EH (cell line): ENCODE data around the gene GPR152.
"Not testable (repeated sequence)": the region's sequence is repeated elsewhere in the genome, so short reads cannot be mapped to it uniquely, and the experiment has no call there.

Source experiments
- DNase-seq: peaks from one replicate; pipeline ENCODE4 v3.0.0-alpha.2; 2015; ENCODE audit warnings: low read depth

Gene GPR152

DNA sequence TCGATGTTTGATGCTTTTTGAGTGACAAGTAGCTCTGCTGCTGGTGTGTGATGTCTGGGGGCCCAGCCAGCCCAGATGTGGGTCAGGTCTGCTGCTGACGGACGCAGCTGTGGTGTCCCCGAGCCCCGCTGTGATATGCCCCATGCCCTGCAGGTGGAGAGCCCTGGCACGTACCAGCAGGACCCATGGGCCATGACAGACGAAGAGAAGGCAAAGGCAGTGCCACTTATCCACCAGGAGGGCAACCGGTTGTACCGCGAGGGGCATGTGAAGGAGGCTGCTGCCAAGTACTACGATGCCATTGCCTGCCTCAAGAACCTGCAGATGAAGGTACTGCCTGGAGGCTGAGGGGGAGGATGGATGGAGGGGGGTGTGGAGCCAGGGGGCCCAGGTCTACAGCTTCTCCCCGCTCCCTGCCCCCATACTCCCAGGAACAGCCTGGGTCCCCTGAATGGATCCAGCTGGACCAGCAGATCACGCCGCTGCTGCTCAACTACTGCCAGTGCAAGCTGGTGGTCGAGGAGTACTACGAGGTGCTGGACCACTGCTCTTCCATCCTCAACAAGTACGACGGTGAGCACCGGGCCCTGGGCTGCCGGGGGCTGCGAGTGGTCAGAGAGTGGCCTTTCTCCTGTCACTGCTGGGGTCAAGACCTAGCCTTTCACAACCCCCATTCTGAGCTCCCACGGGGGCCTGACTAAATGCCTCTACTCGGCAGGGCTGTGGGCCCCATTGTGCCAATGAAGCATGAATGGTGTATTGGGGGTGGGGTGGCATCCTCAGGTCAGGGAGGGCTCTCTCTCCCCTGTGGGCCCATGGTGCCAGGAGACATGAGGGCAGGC lies 37.6 kb upstream of the GPR152 start:
- no peak for DNase-seq

DNA sequence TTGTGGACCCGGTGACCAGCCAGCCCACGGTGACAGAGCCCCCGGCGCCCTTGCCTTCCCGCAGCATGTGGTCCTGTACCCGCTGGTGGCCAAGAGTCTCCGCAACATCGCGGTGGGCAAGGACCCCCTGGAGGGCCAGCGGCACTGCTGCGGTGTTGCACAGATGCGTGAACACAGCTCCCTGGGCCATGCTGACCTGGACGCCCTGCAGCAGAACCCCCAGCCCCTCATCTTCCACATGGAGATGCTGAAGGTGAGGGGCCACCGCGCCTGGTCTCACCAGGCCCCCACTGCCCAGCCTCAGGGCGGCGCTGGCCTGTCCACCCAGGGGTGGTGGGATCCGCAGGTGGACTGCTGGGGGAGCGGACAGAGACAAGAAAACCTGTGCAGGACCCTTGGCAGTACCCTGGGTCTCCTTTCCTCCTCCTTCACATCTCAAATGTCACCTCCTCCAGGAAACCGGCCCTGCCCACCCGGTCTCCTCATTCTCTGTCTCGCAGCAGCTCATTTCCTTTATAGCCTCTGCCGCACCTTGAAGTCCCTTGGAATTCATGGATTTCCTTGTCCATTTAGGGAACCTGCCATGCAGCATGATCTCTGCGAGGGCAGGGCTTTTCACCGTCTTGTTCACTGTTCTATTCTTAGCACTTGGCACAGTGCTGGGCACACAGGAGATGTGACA lies 36.8 kb upstream of the GPR152 start:
- DNase-seq, result no peak

DNA sequence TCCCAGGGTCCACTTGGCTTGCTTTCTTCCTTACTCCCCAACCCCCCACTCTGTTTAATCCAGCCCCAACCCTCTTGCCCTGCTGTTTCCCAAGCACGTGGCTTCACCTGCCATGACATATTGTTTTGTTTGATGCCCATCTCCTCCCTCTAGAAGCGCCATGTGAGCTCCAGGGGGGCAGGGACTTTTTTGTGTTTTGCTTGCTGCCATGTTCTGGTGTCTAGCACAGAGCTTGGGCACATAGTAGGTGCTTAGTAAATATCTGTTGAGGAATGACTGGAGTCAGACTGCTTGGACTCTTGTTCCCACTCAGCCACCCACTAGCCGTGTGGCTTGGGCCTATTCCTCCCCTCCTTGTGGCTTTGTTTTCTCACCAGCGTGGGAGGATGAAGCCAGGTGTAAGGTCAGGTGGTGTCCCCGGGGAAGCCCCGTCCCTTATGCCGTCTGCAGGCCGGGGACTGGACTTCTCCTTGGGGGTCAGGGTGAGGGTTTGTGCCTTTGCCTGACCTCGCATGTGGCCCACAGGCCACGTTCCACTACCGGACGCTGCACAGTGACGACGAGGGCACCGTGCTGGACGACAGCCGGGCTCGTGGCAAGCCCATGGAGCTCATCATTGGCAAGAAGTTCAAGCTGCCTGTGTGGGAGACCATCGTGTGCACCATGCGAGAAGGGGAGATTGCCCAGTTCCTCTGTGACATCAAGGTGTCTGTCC lies 34.1 kb upstream of the GPR152 start:
- no peak for DNase-seq

DNA sequence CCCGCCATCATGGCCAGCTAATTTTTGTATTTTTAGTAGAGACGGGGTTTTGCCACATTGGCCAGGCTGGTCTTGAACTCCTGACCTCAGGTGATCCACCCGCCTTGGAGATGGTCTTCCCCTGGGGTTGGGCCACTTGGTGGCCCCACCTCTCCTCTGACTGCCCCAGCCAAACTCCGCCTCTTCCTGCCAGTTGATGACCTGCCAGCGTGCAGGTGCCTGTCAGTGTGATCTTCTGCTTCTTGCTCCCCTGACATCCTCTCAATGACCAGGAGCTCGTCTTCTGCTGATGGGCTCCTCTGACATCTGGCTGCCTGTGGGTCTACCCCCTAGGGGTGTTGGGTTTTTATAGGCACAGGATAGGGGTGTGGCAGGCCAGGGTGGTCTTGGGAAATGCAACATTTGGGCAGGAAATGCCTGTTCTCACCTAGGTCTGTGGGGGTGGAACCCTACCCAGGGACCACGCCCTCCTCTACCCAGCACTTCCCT lies 33.4 kb upstream of the GPR152 start:
- not testable (repeated sequence) for DNase-seq

DNA sequence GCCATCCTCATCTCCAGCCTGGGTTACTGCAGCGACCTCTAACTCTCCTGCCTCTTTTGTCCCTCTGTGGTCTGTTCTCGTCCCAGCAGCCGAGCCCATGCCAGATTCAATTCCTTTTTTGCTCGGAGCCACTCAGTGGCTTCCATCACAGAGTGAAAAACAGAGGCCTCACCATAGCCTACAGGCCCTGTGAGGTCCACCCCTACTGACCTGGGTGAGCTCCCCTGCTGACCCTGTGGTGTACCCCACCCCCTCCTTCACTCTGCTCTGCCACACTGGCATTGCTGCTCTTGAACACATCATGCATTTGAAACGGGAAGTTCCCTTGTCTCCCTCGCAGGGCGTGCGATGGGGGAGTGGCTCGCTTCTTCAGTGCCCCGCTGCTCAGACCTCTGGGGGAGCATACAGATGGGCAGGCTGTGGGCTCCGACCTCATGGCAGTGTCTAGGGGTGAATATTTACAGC lies 32.4 kb upstream of the GPR152 start:
- no peak for DNase-seq

DNA sequence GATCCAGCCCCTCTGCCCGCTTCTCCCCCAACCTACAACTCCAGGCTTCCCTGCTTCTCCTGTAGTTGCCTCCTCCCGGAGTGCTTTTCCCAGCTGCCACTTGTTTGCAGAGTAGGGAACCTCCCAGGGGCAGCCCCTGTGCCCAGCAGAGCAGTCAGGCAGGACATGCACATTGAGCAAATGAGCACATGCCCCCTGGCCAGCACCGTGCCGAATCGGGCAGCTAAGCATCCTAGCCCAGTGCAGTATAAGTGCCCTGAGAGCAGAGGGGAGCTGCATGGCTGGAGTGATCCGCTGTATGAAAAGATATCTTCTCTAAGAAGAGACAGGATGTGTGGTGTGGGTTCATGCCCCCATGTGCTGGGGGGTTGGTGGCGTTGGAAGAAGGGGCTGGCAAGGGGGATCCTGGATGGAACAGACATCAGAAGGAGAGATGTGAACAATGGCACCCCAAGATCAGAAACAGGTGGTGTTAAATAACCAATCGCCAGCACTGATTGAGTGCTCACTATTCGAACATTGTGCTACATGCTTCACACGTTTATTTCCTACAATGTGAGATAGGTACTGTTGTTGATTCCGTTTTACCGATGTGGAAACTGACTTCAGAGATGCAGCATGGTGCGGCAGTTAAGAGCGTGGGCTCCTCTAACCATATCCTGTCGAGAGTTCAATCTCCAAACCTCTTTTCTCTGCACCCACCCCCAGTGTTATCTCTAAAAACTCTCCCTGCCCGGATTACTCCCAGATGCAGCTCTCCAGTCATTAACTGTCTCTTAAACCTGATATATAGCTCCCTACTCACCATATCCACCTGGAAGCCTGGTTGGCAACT lies 31.5 kb upstream of the GPR152 start:
- DNase-seq, result no peak

DNA sequence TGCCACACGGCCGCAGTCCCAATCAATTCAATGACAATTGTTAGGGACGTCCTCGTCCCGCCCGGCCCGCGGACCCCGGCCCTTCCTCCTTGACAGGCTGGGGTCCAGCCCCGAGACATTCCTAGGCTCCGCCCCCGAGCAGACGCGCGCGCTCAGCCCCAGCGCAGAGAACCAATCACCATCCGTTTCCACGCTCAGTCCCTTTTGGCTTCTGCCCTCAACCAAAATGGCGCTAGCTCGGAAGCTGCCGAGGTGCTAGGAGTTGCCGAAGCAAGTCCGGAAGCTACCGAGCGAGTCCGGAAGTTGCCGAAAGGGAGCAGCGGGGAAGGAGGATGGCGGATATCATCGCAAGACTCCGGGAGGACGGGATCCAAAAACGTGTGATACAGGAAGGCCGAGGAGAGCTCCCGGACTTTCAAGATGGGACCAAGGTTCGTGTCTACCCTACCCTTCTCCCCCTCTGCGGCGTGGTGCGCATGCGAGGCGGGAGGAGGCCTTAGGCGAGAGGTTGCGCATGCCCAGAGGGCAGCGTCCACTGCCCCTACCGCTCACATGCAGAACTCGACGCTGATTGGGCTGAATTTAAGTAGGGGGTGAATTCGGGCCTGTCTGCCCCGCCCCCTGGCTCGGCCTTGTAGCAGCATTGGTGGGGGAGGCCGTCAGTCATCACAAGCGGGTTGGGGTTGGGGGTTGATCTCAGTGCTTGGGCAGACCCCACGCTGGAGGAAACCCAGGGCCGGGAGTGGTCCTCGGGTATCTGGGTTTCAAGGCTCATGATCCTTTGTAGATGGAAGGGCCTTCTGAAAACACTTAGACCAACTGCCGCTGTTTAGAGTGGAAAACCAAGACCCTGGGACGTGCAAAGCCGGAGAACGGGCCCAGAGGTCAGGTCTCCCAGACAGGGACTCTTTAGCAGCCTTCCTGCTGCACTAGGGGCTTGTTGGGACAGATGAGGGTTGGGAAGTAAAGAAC lies 30.6 kb upstream of the GPR152 start, which contains the start of gene AIP:
Gene AIP, plus strand, starts transcription at position 200 of the 972 bp plus-strand sequence. Its CDS starts 133 bp downstream, at position 333.
- DNase-seq, result peak; percentile 98

DNA sequence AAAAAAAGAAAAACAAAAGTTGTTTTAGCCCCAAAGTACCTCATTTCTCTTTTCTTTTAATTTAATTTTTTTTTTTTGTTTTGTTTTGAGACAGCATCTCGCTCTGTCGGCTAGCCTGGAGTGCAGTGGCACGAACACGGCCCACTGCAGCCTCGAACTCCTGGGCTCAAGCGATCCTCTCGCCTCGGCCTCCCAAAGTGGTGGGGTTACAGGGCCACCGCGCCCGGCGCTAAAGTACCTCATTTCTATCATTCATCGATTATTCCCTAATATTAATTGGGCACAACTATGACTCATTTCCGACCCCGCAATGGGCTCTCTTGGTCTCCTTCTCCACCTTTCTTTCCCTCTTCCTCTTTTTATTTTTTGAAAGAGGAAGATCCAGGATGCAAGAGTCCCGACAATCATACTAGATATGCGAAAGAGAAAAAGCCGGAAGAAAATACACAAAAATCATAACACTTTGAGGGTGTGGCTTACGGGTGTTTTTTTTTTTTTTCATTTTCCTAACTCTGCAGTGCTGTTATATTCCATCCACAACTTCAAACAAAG lies 29.8 kb upstream of the GPR152 start:
- DNase-seq, result no peak

DNA sequence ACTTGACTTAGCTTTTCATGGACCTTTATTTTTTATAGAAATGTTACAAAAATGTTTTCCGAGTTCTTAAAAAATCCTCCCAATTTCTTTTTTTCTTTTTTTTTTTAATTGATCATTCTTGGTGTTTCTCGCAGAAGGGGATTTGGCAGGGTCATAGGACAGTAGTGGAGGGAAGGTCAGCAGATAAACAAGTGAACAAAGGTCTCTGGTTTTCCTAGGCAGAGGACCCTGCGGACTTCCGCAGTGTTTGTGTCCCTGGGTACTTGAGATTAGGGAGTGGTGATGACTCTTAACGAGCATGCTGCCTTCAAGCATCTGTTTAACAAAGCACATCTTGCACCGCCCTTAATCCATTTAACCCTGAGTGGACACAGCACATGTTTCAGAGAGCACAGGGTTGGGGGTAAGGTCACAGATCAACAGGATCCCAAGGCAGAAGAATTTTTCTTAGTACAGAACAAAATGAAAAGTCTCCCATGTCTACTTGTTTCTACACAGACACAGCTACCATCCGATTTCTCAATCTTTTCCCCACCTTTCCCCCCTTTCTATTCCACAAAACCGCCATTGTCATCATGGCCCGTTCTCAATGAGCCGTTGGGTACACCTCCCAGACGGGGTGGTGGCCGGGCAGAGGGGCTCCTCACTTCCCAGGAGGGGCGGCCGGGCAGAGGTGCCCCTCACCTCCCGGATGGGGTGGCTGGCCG lies 25.0 kb upstream of the GPR152 start:
- not testable (repeated sequence) for DNase-seq

DNA sequence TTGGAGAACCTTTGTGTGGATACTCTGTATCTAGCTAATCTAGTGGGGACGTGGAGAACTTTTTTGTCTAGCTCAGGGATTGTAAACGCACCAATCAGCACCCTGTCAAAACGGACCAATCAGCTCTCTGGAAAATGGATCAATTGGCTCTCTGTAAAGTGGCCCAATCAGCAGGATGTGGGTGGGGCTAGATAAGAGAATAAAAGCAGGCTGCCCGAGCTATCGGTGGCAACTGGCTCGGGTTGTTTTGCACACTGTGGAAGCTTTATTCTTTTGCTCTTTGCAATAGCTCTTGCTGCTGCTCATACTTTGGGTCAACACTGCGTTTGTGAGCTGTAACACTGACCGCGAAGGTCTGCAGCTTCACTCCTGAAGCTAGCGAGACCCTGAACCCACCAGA lies 24.2 kb upstream of the GPR152 start:
- DNase-seq, result not testable (repeated sequence)

DNA sequence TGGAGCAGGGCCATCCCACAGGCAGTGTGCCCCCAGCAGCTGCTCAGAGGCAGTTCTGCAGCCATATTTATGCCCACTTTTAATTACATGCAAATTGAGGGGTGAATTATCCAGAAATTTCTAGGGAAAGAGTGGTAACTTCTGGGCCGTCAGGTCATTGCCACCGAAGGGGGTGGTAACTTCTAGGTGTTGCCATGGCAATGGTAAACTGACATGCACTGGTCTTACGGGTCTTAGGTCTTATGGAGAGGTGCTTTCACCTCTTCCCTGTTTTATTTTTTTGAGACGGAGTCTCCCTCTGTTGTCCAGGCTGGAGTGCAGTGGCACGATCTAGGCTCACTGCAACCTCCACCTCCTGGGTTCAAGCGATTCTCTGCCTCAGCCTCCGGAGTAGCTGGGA lies 20.4 kb upstream of the GPR152 start:
- no peak for DNase-seq

DNA sequence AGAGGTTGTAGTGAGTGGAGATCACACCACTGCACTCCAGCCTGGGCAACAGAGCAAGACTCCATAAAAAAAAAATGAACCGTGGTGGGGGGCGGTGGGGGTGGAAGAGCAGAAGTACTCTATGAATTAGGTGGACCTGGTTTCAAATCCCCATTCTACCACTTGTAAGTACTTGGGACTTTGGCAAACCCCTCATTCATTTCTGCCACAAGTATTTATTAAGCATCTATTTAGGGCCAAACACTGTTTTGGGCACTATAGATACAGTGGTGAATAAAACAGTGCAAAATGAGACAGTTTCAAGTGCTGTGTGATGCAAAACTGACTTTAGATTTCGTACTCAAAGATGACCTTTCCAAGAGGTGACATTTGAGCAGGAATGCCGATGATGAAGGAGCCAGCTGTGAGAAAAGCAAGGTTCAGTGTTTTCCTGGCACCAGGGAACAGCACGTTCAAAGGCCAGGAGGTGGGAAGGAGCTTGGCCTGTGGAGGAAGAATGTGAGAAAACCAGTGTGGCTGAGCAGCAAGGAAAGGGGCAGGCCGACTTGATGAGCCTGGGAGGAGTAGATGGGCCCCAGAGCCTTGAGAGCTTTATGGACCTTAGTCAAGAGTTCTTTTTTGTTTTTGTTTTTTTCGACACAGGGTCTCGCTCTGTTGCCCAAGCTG lies 17.9 kb upstream of the GPR152 start:
- no peak for DNase-seq

DNA sequence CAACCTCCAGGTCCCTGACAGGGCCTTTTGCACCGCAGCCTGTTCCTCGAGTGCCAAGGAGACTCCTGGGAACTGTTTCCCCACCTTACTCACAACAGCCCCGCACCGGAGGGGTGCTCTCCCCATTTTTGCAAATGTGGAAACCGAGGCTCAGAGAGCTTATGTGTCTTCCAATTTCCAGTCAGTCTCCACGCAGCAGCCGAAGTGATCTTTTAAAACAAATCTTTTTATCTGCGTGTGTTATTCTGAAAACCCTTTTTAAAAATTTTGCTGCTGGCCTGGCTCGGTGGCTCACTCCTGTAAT lies 16.9 kb upstream of the GPR152 start:
- DNase-seq, result no peak

DNA sequence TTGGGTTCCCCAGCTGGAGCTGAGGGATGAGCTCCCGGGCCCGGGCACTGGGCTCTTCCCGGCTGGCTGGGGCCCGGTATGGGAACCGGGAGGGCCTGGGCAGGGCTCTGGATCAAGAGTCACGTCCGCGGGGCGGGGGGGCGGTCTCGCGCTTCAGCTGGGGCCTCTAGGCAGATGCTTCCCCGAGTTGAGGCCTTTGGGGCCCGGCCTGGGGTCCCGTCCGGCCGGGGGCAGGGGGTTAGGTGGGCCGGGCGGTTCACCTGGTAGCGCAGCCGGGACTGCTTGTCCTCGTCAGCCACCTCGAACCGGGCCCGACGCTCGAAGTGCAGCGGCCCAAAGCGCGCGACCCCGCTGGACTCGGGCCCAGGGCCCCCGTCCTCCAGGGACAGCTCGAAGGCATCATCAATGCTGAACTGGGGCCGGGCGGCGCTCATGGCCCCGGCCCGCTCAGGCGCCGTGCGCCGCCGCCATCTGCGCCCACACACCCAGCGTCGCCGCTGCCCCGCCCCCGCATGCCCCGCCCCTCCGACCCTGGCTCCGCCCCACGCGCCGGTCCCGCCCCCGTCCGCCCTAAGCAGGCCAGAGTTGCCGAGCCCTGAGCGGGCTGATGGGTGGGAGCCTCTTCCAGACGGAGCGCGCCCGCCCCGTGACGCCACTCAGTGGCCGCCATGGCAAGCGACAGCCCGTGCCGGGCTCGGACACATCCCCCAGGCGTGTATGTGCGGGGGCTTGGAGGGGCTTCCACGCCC lies 16.4 kb upstream of the GPR152 start, which contains the start of gene TMEM134:
Gene TMEM134, minus strand, starts transcription at position 493 of the 749 bp plus-strand sequence. Its CDS starts 59 bp downstream, at position 434.
- peak; percentile 92 for DNase-seq

DNA sequence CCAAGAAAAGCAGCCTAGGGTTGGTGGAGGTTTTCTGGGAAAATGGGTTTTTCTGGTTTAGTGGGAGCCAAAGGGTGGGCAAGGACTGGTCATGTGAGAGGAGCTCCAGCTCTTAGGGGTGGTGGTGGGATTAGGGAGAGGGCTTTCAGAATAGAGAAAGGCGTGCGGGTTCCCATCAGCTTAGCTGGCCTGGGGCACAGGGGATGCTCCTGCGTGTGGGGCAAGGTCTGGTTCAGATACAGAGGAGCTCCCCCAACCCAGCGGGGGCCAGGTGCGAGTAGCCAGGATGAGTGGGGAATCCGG lies 15.9 kb upstream of the GPR152 start:
- no peak for DNase-seq

DNA sequence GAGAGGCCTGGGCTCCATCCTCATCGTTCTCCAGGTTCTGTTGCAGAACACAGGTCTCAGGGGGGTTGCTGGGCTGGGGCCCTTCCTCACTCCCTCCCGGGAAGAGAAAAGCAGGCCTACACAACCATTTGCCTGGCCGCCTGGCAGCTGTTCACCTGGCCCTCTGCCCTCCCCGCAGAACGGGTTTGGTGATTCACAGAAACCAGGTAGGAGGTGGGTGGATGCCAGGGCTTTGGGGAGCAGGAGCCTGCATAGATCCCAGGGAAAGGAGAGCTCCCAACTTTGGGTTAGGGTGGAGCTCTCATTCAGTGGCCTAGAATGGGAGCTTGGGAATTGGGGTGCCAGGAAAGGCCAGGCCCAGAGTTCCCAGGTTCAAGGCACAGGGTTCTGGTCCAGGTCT lies 15.5 kb upstream of the GPR152 start:
- DNase-seq, result no peak

DNA sequence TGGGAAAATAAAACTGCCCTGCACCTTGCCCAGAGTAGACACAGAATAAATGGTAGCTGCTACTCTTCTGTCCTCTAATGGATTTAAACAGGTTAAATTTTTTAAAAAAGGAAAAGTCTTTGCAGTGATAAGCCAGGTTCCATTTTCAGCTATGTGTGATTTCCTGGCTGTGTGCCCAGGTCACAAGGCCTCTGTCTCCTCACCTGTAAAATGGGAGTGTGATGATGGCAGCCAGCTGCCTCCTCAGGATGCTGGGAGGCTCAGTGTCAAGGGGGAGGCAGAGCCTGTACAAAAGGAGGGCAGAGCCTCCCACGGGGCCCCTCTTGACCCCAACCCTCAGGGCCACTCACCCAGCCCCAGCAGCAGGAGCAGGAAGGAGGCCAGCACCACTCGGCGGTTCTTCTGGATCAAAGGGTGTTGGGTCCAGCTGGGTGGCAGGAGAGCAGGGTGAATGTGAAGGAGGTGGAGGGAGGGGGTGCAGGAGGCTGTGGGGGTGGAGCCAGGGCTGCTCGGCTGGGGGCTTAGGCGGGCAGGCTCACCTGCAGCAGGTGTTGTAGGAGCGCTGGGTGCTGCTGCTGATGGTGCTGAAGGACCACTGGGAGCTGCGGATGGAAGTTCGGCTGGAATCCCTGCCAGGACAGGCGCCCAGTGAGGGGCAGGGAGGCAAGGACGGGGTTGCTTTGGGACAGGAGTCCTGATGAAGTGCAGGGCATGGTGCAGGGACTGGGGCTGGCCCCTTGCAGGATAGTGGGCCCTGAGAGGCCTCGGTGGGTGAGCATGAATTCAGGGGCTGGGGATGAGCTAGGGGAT lies 14.6 kb upstream of the GPR152 start:
- DNase-seq, result no peak
